ENCODE measurements around the gene DXO. TPM values are rescaled to one million over a fixed set of nuclear protein-coding genes. Genes with fewer than 3 reads are reported as not detected.

DXO gene
- total RNA-seq, 2 donors from 2014 or later: 16.9 to 26.0 TPM

DNA sequence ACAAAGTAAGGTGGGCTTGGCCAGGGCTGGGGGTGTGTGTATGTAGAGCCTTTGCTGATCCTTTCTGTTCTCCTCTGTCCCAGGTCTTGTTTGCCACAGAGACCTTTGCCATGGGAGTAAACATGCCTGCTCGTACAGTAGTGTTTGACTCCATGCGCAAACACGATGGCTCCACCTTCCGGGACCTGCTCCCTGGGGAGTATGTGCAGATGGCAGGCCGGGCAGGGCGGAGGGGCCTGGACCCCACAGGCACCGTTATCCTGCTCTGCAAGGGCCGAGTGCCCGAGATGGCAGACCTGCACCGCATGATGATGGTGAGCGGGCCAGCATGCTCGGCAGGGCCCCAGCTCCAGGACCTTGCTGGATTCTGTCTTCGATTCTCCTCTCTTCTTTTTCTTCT is 6.2 kb downstream of the DXO start:
- Histone ChIP-seq H3K4me1 (peaks cover 10% of the 10 kb centered on the region), H3K9me3 (no peaks in the 10 kb centered on the region), H3K36me3 (replicated peaks in 1 of 2; ENCODE audit: insufficient read depth in 1 of 2, low read depth in 2 of 2) (peaks cover 0 to 33% of the 10 kb centered on the region in 2 donors), H3K4me3 (no peak overlapping the region), H3K27ac (no peak overlapping the region), H3K27me3 (no peaks in the 10 kb centered on the region)
- no peak for ATAC-seq
- WGBS, 2 donors: 87 to 94% methylated on average over 10 to 11 of the region's 13 CpGs
- no peak for DNase-seq
- TF ChIP-seq, protein P1, sequence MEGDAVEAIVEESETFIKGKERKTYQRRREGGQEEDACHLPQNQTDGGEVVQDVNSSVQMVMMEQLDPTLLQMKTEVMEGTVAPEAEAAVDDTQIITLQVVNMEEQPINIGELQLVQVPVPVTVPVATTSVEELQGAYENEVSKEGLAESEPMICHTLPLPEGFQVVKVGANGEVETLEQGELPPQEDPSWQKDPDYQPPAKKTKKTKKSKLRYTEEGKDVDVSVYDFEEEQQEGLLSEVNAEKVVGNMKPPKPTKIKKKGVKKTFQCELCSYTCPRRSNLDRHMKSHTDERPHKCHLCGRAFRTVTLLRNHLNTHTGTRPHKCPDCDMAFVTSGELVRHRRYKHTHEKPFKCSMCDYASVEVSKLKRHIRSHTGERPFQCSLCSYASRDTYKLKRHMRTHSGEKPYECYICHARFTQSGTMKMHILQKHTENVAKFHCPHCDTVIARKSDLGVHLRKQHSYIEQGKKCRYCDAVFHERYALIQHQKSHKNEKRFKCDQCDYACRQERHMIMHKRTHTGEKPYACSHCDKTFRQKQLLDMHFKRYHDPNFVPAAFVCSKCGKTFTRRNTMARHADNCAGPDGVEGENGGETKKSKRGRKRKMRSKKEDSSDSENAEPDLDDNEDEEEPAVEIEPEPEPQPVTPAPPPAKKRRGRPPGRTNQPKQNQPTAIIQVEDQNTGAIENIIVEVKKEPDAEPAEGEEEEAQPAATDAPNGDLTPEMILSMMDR (IDR thresholded peaks at IDR 0.05): no peak
- TF ChIP-seq POLR2A (IDR thresholded peaks at IDR 0.05): no peak
- intact Hi-C loops (cut with DNase I): no loop called here

DNA sequence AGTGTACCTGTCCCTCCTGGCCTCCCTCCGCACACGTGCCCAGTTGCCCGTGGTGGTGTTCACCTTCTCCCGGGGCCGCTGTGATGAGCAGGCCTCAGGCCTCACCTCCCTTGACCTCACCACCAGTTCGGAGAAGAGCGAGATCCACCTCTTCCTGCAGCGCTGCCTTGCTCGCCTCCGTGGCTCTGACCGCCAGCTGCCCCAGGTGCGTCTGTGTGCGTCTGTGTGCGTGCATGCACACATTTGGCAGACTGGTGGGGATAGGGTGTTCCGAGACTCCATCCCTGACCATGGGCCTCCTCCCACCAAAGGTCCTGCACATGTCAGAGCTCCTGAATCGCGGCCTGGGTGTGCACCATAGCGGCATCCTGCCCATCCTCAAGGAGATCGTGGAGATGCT is 8.0 kb downstream of the DXO start:
- Histone ChIP-seq H3K9me3 (no peaks in the 10 kb centered on the region), H3K4me3 (no peak overlapping the region), H3K27me3 (no peaks in the 10 kb centered on the region), H3K36me3 (replicated peaks in 1 of 2; ENCODE audit: insufficient read depth in 1 of 2, low read depth in 2 of 2) (peaks cover 0 to 33% of the 10 kb centered on the region in 2 donors), H3K4me1 (peaks cover 10% of the 10 kb centered on the region), H3K27ac (no peak overlapping the region)
- no peak for ATAC-seq
- 92 to 97% methylated on average over 14 to 19 of the region's 19 CpGs for WGBS, 2 donors
- TF ChIP-seq, protein P1 (IDR thresholded peaks at IDR 0.05): no peak
- TF ChIP-seq POLR2A (IDR thresholded peaks at IDR 0.05): no peak
- intact Hi-C loops (cut with DNase I): no loop called here
- DNase-seq: no peak

DNA sequence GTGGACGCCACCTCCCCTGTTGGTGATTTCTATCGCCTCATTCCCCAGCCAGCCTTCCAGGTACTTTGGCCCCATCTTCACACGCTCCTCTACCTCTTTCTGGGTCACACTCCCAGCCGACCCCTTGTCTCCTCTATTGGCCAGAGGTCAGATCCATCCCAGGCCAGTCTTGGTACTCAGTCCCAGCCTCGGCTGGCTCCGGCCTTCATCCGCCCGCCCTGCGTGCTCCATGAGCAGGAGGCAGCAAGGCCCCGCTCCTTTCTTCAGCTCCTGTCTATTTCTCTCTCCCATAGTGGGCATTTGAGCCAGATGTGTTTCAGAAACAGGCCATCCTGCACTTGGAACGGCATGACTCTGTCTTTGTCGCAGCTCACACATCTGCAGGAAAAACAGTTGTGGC is 10.3 kb downstream of the DXO start:
- intact Hi-C loops (cut with DNase I): no loop called here
- H3K4me3 ChIP-seq: no peak overlapping the region
- H3K4me1 ChIP-seq: peaks cover 22% of the 10 kb centered on the region
- H3K36me3 ChIP-seq (replicated peaks in 1 of 2; ENCODE audit: insufficient read depth in 1 of 2, low read depth in 2 of 2): peaks cover 0 to 24% of the 10 kb centered on the region in 2 donors
- H3K27ac ChIP-seq: no peak overlapping the region
- TF ChIP-seq, protein P1 (IDR thresholded peaks at IDR 0.05): no peak
- TF ChIP-seq POLR2A (IDR thresholded peaks at IDR 0.05): no peak
- 90 to 92% methylated on average over 12 of the region's 12 CpGs for WGBS, 2 donors
- DNase-seq: no peak
- ATAC-seq: no peak
- H3K27me3 ChIP-seq: no peaks in the 10 kb centered on the region
- H3K9me3 ChIP-seq: no peaks in the 10 kb centered on the region

DNA sequence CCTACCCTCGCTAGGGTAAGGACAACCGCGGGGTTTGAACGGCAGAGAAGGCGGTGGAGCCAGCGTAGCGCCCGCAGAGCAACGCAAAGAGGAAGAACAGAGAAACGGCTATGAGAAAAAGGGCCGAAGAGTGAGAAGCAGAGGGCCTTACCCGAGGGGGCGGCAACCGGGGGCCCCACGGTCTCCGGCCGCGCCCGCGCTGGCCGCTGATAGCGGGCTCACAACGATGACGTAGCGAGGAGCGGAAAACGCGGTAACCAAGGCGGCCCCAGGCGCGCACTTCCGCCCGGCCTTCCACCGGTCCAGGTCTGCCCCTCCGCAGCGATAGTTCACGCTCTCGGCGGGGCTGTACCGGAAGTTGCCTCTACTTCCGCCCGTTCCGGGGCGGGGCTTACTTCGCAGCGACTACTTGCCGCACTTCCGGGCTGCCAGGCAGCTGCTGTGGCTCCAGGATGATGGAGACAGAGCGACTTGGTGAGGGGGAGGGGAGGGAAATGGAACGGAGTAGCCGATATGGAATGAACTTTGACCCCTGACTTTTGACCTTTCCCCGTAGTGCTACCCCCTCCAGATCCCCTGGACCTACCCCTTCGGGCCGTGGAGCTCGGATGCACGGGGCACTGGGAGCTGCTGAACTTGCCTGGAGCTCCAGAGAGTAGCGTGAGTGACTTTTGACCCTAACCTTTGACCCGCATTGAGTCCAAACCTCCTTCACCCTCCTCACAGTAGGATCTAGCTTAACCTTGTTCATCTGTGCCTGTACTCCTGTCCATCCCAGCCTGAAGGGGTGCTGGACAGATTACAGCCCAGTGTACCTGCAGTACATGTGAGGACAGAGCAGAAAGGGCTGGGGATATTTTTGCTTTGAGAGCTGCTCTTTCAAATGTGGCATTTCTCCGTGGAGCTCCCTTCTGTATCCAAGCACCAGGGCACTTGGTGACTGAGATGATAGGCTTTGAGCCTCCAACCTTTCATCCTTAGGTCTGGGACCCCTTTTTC is 12.9 kb downstream of the DXO start, which contains the start of the genes NELFE and SKIC2:
Gene NELFE (minus strand): TSS at position 231 of the 999 bp plus-strand sequence. CDS start 525 bp downstream, outside the sequence.
Gene SKIC2 (plus strand): TSS at position 435 of the 999 bp plus-strand sequence. CDS start 18 bp downstream, at position 453.
- intact Hi-C loops (cut with DNase I): no loop called here
- H3K36me3 ChIP-seq (replicated peaks in 1 of 2; ENCODE audit: insufficient read depth in 1 of 2, low read depth in 2 of 2): peaks cover 6 to 26% of the 10 kb centered on the region in 2 donors
- ATAC-seq: peak; percentile 99
- H3K9me3 ChIP-seq: no peaks in the 10 kb centered on the region
- H3K27me3 ChIP-seq: no peaks in the 10 kb centered on the region
- H3K27ac ChIP-seq: peak within 1 kb of the TSS; percentile 54 to 88 (median 75)
- TF ChIP-seq POLR2A (IDR thresholded peaks at IDR 0.05): peak; percentile 38 to 81 (median 79)
- TF ChIP-seq, protein P1 (IDR thresholded peaks at IDR 0.05): peak in 1 of 7 experiments; percentile 17
- WGBS, 2 donors: 1% methylated on average over 23 to 59 of the region's 59 CpGs
- peaks cover 22% of the 10 kb centered on the region for H3K4me1 ChIP-seq
- DNase-seq: peak; percentile 98 to 99 (median 98)
- H3K4me3 ChIP-seq: peak within 1 kb of the TSS; percentile 43 to 89

Measured in body of pancreas (tissue), 4 donors.